HL-60/S4 treated with phorbol 12-myristate 13-acetate at 8.2 ng/mL for 4 days and 3 days (cell line): ENCODE data around the gene SERTAD4.
"Not testable (repeated sequence)": the region's sequence is repeated elsewhere in the genome, so short reads cannot be mapped to it uniquely, and the experiment has no call there.

Experiments
- in situ Hi-C: fragments of 300-500 bp; cut with MboI; formaldehyde crosslinking; loops from 2 replicates; pipeline ENCODE4 v1.15.0; 2022; ENCODE audit warnings: low sequenced_read_pairs

The SERTAD4 gene

GRCh38 chr1:210257698-210258529 is 25.3 kb downstream of the SERTAD4 start:
- in situ Hi-C loops, result no loop called here

DNA sequence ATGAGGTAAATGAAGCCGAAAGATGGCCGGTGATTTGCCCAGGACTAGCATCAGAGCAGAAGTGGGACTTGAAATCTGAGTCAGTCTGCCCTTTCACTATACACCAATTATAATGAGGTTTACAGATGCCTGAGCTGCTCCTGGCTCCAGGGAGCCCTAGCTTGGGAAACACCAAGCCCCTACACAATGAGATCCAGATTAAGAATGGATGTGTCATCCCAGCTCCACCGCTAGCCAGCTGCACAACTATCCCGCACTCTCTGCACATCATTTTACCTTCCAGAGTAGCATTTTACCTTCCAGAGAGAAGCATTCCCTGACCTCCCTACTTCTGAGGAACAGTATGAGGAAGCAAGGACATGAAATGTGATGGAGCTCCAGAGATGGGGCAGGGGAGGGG is 27.0 kb downstream of the SERTAD4 start:
- in situ Hi-C loops, result no loop called here

- in situ Hi-C loops, result no loop called here
These were observed 27.5 kb downstream of the SERTAD4 start for GRCh38 chr1:210260096-210260495.

DNA sequence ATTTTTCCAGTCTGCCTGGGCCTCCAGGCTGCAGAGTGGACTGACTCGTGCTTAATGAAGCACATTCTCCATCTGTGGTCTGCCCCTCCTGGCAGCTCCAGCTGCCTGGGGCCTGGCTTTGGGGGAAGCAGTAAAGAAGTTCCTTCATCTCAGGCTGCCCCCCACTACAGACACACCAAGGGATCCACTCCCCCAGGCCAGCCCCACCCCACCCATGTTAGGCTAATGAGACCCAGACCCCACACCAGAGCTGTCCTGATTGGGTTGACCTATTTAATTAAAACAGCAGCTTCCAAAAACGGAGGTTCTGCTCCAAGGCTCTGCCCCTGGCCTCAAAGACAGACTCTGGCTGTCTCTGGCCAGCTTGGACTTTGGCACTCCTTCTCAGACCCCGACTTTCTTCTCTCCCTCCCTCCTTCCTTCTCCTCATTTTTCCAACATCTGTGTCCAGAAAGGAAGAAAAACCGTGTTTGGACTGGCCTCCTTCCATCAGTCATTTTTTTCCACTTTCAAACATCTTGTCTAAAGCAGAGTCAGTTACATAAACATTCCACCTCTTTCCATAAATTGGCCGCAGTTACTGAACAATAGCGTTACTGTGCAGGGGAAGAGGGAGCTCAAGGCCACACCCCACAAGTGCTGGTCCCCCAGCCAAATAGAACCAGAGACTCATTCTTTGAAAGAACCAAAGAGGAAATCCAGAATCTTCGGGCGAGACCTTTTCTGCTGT is 29.7 kb downstream of the SERTAD4 start:
- in situ Hi-C loops, result no loop called here

DNA sequence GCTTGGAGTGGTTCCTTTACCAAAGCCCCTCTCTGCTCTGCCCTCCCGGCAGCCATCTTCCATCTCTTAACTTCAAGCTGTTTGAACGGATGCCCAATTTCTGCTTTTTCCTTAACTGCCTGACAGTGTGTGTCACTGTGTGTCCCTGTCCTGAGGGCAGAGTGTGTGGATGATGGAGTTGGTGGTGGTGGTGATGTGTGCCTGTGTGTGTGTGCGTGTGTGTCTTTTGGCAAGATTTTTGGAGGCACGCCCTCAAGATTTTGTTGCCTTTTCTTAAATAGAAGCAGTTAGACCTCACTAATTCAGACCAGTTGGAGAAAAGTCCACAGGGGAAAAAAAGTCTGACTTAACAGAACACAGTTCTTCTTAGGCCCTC is 30.3 kb downstream of the SERTAD4 start:
- in situ Hi-C loops, result no loop called here

DNA sequence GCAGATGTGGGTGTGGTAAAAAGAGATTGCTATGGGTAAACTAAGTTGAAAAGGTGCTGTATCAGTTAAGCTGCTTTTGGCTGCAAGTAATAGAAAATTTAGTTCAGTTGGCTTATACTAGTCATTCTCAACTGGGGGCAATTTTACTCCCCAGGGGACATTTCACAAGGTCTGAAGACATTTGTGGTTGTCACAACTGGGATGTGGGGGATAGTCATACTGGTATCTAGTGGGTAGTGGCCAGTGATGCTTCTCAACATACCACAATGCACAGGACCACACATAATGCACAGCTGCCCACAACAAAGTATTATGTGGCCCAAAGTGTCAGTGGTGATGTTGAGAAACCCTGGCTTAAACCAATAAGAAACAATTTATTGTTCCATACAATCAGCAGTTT is 31.4 kb downstream of the SERTAD4 start:
- in situ Hi-C loops, result no loop called here

- in situ Hi-C loops, result no loop called here
These were observed 32.1 kb downstream of the SERTAD4 start for GRCh38 chr1:210264496-210265380.

GRCh38 chr1:210265392-210265955 is 32.9 kb downstream of the SERTAD4 start:
- in situ Hi-C loops, result not testable (repeated sequence)

- in situ Hi-C loops, result no loop called here
These were observed 37.4 kb downstream of the SERTAD4 start for GRCh38 chr1:210269981-210270380.

GRCh38 chr1:210272666-210273065 is 40.1 kb downstream of the SERTAD4 start:
- in situ Hi-C loops, result no loop called here

DNA sequence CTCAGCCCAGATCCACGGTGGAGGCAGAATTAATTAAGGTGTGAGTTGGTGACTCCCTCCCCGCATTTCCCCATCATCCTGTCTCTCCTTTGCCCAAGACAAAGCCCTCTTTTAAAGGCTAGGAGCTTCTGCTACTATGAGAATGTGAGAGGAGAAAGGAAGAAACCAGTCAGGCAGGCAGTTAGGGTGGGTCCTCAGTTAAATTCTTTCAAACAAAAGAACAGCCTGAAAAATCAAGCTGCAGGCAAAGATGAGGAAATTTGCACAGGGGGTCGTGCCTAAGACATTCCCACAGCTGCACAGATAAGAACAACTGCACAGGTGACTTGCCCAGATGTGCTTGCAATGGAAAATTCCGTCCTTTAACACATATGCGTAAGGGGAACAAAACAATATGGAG is 47.6 kb downstream of the SERTAD4 start:
- in situ Hi-C loops, result no loop called here

DNA sequence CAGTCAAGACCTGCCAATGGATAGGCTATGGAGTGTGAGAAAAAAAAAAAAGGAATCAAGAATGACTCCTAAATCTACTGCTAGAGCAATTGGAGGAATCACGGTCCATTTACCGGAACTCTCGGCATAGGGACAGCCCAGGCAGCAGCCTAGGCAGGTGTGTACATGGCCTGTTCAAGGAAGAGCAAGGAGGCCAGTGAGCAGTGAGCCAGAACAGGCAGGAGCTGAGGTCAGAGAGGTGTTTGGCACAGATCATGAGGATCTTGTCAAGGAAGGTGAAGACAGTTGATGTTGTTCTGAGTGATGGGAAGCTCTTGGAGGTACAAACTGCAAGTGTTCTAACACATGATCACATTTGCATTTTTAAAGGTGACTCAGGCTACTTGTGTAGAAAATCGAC is 55.5 kb downstream of the SERTAD4 start:
- in situ Hi-C loops, result no loop called here

- in situ Hi-C loops, result no loop called here
These were observed 56.7 kb downstream of the SERTAD4 start for GRCh38 chr1:210289248-210289647.

DNA sequence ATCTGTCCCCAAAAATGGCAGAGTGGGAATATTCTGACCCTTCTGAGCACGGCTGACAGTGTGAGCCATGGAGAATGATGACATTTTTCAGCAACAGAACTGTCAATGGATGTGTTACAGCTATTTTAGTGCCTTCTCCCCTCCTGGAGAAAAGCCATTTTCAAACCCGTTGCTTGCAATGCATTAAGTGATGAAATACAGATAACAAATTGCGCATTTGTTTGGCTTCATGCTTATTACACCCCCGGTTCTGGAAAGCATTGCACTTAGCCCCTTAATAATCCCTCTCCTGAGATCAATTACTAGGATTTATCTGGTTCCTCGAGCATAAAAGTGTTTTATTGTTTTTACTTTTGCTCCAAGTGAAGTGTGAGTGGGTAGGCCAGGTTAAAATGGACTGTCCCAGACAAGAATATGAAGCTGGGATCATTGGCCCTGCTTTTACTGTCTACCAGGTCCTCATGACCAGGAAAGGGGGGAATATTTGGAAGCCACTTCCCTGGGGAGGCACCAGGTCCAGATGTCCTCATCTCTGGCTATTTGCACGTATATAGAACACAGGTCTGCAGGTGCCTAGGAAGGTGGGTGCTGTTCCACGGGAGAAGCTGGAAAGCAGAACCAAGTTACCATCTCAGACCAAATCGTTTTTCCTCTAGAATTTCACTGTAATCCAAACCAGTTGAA is 58.6 kb downstream of the SERTAD4 start:
- in situ Hi-C loops, result no loop called here

- in situ Hi-C loops, result no loop called here
These were observed 59.2 kb downstream of the SERTAD4 start for GRCh38 chr1:210291786-210292230.

- in situ Hi-C loops, result no loop called here
These were observed 59.8 kb downstream of the SERTAD4 start for GRCh38 chr1:210292231-210292871.

DNA sequence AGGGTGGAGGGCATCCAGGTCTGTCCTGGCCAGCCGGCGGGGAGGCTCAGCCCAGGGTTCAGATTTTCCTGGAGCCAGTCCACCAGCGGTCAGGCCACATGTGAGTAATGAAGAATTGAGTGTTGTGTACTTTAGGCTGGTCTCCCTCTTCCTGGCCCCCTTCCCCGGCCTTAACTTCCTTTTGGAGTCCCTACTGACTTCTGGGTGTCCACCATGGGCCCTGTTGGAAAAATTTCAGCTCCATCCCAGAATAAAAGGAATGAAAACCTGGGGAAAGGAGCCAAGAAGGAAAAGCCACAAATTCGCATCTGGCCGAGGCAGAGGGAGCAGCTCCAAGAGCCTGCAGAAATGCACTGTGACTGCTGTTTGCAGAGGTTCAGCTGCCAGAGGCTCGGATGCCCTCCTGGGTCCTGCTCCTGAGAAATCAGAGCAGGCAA is 60.6 kb downstream of the SERTAD4 start:
- in situ Hi-C loops, result no loop called here

GRCh38 chr1:210294999-210295745 is 62.6 kb downstream of the SERTAD4 start:
- in situ Hi-C loops, result no loop called here
